Measurements from ENCODE around the gene NOL12. TPM values are rescaled to one million over a fixed set of nuclear protein-coding genes. Genes with fewer than 3 reads are reported as not detected.

NOL12 gene
- total RNA-seq, 1 experiment from 2014 or later = 30.4 TPM

GRCh38 chr22:37672206-37672919, 13.8 kb upstream of the NOL12 start:
- Histone ChIP-seq H3K14ac (ENCODE audit: insufficient read depth, low read length) (no peak overlapping the region), H3K4me2 (ENCODE audit: insufficient read depth, insufficient read length, low read length) (no peak overlapping the region), H3K79me1 (ENCODE audit: insufficient read depth, low read depth, low read length, poor library complexity, severe bottlenecking) (no peaks in the 10 kb centered on the region), H3K18ac (ENCODE audit: insufficient read length, low read depth, low read length) (no peak overlapping the region), H3K9me3 (ENCODE audit: control insufficient read depth, low read depth, low read length) (no peaks in the 10 kb centered on the region), H4K20me1 (ENCODE audit: control insufficient read depth, insufficient read depth, insufficient read length) (no peaks in the 10 kb centered on the region), H2AFZ (ENCODE audit: low read length) (no peak overlapping the region), H3K27me3 (ENCODE audit: insufficient read depth, low read length) (no peaks in the 10 kb centered on the region), H3K9ac (ENCODE audit: extremely low read depth, insufficient read length, low read length) (no peak overlapping the region), H3K23ac (ENCODE audit: insufficient read length, low read depth, low read length) (no peak overlapping the region), H3T11ph (ENCODE audit: low read length) (no peak overlapping the region), H2BK20ac (ENCODE audit: low read depth, low read length, poor library complexity, severe bottlenecking) (no peak overlapping the region), H3K27ac (ENCODE audit: insufficient read length, low read depth, low read length) (no peak overlapping the region), H2BK5ac (ENCODE audit: insufficient read length, low read length) (no peak overlapping the region), H2BK15ac (ENCODE audit: low read depth, low read length) (no peak overlapping the region), H2BK12ac (ENCODE audit: insufficient read length, low read depth, low read length) (no peak overlapping the region), H2BK120ac (ENCODE audit: low read depth, low read length, poor library complexity, severe bottlenecking) (no peak overlapping the region), H3K56ac (ENCODE audit: insufficient read length, low read depth, low read length) (no peak overlapping the region), H4K91ac (ENCODE audit: insufficient read length, low read depth, low read length) (no peak overlapping the region), H3K23me2 (ENCODE audit: insufficient read length, low read depth, low read length, poor library complexity, severe bottlenecking) (peaks cover 2% of the 10 kb centered on the region), H2AK5ac (ENCODE audit: insufficient read length, low read length) (no peak overlapping the region), H3K79me2 (ENCODE audit: insufficient read depth, low read length) (no peaks in the 10 kb centered on the region), H3K4ac (ENCODE audit: low read depth, low read length) (no peak overlapping the region), H3K4me1 (ENCODE audit: insufficient read depth, low read length) (no peaks in the 10 kb centered on the region), H4K5ac (ENCODE audit: insufficient read length, low read depth, low read length) (no peak overlapping the region), H4K8ac (replicated peaks; ENCODE audit: insufficient read length, low read depth, low read length) (no peak overlapping the region)
- no CpG with 5 or more reads among the region's 15 CpGs for WGBS (ENCODE audit: extremely low coverage, insufficient read length, low lambda C conversion rate)
- no peak overlapping the region; a peak in 1 of 7 replicates for H3K27ac Mint-ChIP-seq
- no peak for DNase-seq
- H3K27me3 Mint-ChIP-seq (ENCODE audit: low read depth) = peaks cover 5% of the 10 kb centered on the region
- H3K9me3 Mint-ChIP-seq = no peaks in the 10 kb centered on the region
- peaks cover 10 to 32% of the 10 kb centered on the region in 2 experiments for H3K4me1 Mint-ChIP-seq
- peaks cover 0 to 13% (median 0%) of the 10 kb centered on the region in 3 experiments; a peak in 3 of 7 replicates for H3K36me3 Mint-ChIP-seq (ENCODE audit: insufficient read depth in 1 of 3, low read depth in 3 of 3)
- TF ChIP-seq CTCF (conservative IDR thresholded peaks at IDR 0.05) = 0 out of 3 replicates have a peak, but pooled peaks have one; percentile 8
- no peak overlapping the region for H3K4me3 Mint-ChIP-seq

Data from H9 (cell line).